OCI-LY1 (cell line): ENCODE results near the gene DDX3X.
"Not testable (repeated sequence)": the region's sequence is repeated elsewhere in the genome, so short reads cannot be mapped to it uniquely, and the experiment has no call there.

Experiments
- H2AFZ ChIP-seq: fragments of 200-600 bp; sonication (generic), shearing (Covaris generic); 2 replicates; pipeline ENCODE4 v1.6.0; 2014; ENCODE audit warnings: antibody characterized with exemption, mild to moderate bottlenecking, low read length
- H3F3A ChIP-seq: fragments of 200-600 bp; sonication (generic), shearing (Covaris generic); 2 replicates; pipeline ENCODE4 v1.6.0; 2014; ENCODE audit warnings: mild to moderate bottlenecking, antibody characterized with exemption, low read length, moderate library complexity; ENCODE audit not compliant: insufficient read depth
- H3K27ac ChIP-seq: fragments of 200-600 bp; sonication (generic); 2 replicates; pipeline ENCODE4 v1.5.1; 2014; ENCODE audit warnings: low read length, mixed run types, mild to moderate bottlenecking, low read depth; ENCODE audit not compliant: poor library complexity, severe bottlenecking
- H3K27me3 ChIP-seq: fragments of 200-600 bp; sonication (generic); 2 replicates; pipeline ENCODE4 v1.6.0; 2014; ENCODE audit warnings: antibody characterized with exemption, mild to moderate bottlenecking, low read length, moderate library complexity; ENCODE audit not compliant: insufficient read depth
- H3K36me3 ChIP-seq: fragments of 200-600 bp; sonication (generic); 2 replicates; pipeline ENCODE4 v1.6.1; 2014; ENCODE audit warnings: mild to moderate bottlenecking, antibody characterized with exemption, low read length, moderate library complexity, mixed read lengths; ENCODE audit not compliant: insufficient read depth
- H3K4me1 ChIP-seq: fragments of 200-600 bp; sonication (generic); 2 replicates; pipeline ENCODE4 v1.5.1; 2014; ENCODE audit warnings: mild to moderate bottlenecking, low read length, moderate library complexity; ENCODE audit not compliant: insufficient read depth, severe bottlenecking
- H3K4me2 ChIP-seq: fragments of 200-600 bp; sonication (generic), shearing (Covaris generic); 2 replicates; pipeline ENCODE4 v1.6.1; 2014; ENCODE audit warnings: low read length
- H3K4me3 ChIP-seq: fragments of 200-600 bp; sonication (generic); 2 replicates; pipeline ENCODE4 v1.5.1; 2014; ENCODE audit warnings: low read length, low read depth, mild to moderate bottlenecking, mixed read lengths; ENCODE audit not compliant: poor library complexity, severe bottlenecking
- H3K79me2 ChIP-seq: fragments of 200-600 bp; shearing (Covaris generic); 2 replicates; pipeline ENCODE4 v1.6.1; 2016; ENCODE audit warnings: mixed run types, low read length, mixed read lengths; ENCODE audit not compliant: insufficient read depth
- H3K9ac ChIP-seq: fragments of 200-600 bp; sonication (generic), shearing (Covaris generic); 2 replicates; pipeline ENCODE4 v1.6.1; 2014; ENCODE audit warnings: mild to moderate bottlenecking, low read length, mixed read lengths
- H3K9me2 ChIP-seq: fragments of 200-600 bp; sonication (generic), shearing (Covaris generic); 2 replicates; pipeline ENCODE4 v1.6.1; 2014; ENCODE audit warnings: low read depth, mild to moderate bottlenecking, low read length, mixed read lengths
- H3K9me3 ChIP-seq: fragments of 200-600 bp; shearing (Covaris generic); 2 replicates; pipeline ENCODE4 v1.6.1; 2014; ENCODE audit warnings: low read length, mixed read lengths
- H4K20me1 ChIP-seq: fragments of 200-600 bp; sonication (generic), shearing (Covaris generic); 2 replicates; pipeline ENCODE4 v1.6.0; 2016; ENCODE audit warnings: mild to moderate bottlenecking, low read length; ENCODE audit not compliant: insufficient read depth
- CTCF ChIP-seq: fragments of 200-600 bp; sonication (generic), shearing (Covaris generic); IDR thresholded peaks from 2 replicates; pipeline ENCODE4 v1.5.1; 2017; ENCODE audit warnings: mild to moderate bottlenecking, antibody characterized with exemption, low read length, moderate library complexity, mixed read lengths
- EZH2 ChIP-seq: fragments of 200-600 bp; sonication (generic), shearing (Covaris generic); IDR thresholded peaks from 2 replicates; pipeline ENCODE4 v1.8.0; 2017; ENCODE audit warnings: borderline replicate concordance, mixed run types, mild to moderate bottlenecking, antibody characterized with exemption, low read length, moderate library complexity, mixed read lengths

DDX3X gene

GRCh38 chrX:41394293-41394692 is 60.3 kb downstream of the DDX3X start:
- no peaks in the 10 kb centered on the region for H3K36me3 ChIP-seq
- no peak for TF ChIP-seq CTCF
- TF ChIP-seq EZH2 = no peak
- H3K9me3 ChIP-seq = no peaks in the 10 kb centered on the region
- H3K9me2 ChIP-seq = no peaks in the 10 kb centered on the region
- no peak overlapping the region for H2AFZ ChIP-seq
- no peak overlapping the region for H3K4me2 ChIP-seq
- no peaks in the 10 kb centered on the region for H4K20me1 ChIP-seq
- no peaks in the 10 kb centered on the region for H3F3A ChIP-seq
- H3K4me3 ChIP-seq = no peak overlapping the region
- no peak overlapping the region for H3K9ac ChIP-seq
- H3K4me1 ChIP-seq = no peaks in the 10 kb centered on the region
- H3K27ac ChIP-seq = no peak overlapping the region
- H3K79me2 ChIP-seq = no peaks in the 10 kb centered on the region
- no peaks in the 10 kb centered on the region for H3K27me3 ChIP-seq

DNA sequence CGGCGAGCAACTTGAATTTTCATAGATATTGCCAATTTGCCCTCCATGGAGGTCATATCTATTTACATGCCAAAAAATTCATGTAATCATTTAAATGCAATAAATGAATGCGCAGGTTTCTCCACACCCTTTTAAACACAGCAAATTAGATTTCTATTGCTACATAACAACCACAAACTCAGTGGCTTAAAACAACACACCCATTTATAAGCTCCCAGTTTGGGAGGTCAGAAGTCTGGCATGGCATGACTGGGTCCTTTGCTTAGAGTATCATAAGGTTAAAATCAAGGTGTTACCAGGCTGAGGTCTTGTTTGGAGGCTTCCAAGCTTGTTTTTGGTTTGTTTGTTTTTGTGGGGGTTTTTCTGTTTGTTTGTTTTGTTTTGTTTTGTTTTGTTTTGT is 63.3 kb downstream of the DDX3X start:
- H4K20me1 ChIP-seq = no peaks in the 10 kb centered on the region
- no peak overlapping the region for H3K4me2 ChIP-seq
- H3K4me3 ChIP-seq = no peak overlapping the region
- H3K9me2 ChIP-seq = no peaks in the 10 kb centered on the region
- no peak overlapping the region for H3K9ac ChIP-seq
- no peaks in the 10 kb centered on the region for H3K9me3 ChIP-seq
- H3K27ac ChIP-seq = no peak overlapping the region
- H3K4me1 ChIP-seq = no peaks in the 10 kb centered on the region
- no peak for TF ChIP-seq EZH2
- TF ChIP-seq CTCF = no peak
- H2AFZ ChIP-seq = no peak overlapping the region
- no peaks in the 10 kb centered on the region for H3K27me3 ChIP-seq
- no peaks in the 10 kb centered on the region for H3K79me2 ChIP-seq
- no peaks in the 10 kb centered on the region for H3K36me3 ChIP-seq
- no peaks in the 10 kb centered on the region for H3F3A ChIP-seq

- no peaks in the 10 kb centered on the region for H3K79me2 ChIP-seq
- no peaks in the 10 kb centered on the region for H3K36me3 ChIP-seq
- H3K4me2 ChIP-seq = no peak overlapping the region
- H3K27ac ChIP-seq = no peak overlapping the region
- H3K27me3 ChIP-seq = no peaks in the 10 kb centered on the region
- no peaks in the 10 kb centered on the region for H3F3A ChIP-seq
- H4K20me1 ChIP-seq = no peaks in the 10 kb centered on the region
- no peaks in the 10 kb centered on the region for H3K4me1 ChIP-seq
- H3K4me3 ChIP-seq = no peak overlapping the region
- H3K9me2 ChIP-seq = no peaks in the 10 kb centered on the region
- no peak for TF ChIP-seq EZH2
- TF ChIP-seq CTCF = no peak
- no peaks in the 10 kb centered on the region for H3K9me3 ChIP-seq
- no peak overlapping the region for H3K9ac ChIP-seq
- H2AFZ ChIP-seq = no peak overlapping the region
Observed at GRCh38 chrX:41397768-41398167, 63.8 kb downstream of the DDX3X start.

DNA sequence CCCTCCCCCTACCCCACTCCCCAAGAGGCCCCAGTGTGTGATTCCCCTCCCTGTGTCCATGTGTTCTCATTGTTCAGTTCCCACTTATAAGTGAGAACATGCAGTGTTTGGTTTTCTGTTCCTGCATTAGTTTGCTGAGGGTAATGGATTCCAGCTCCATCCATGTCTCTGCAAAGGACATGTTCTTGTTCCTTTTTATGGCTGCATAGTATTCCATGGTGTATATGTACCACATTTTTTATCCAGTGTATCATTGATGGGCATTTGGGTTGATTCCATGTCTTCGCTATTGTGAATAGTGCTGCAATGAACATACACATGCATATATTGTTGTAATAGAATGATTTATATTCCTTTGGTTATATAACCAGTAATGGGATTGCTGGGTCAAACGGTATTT is 68.6 kb downstream of the DDX3X start:
- not testable (repeated sequence) for H2AFZ ChIP-seq, H3K27ac ChIP-seq, H4K20me1 ChIP-seq, H3K79me2 ChIP-seq, H3K36me3 ChIP-seq, H3K4me1 ChIP-seq, H3K4me3 ChIP-seq, H3K9me3 ChIP-seq, H3K4me2 ChIP-seq, H3K27me3 ChIP-seq, H3K9ac ChIP-seq, H3K9me2 ChIP-seq, H3F3A ChIP-seq
